Stimulated activated naive CD8-positive, alpha-beta T cell treated with anti-CD3 and anti-CD28 coated beads, Interleukin-15, amount 100 ng/mL, for 72 hours (primary cell): ENCODE results near the gene MDC1.

Experiments used
- ATAC-seq: fragments of 150-1000 bp; cut with Tn5 transposase; 2 replicates; pipeline ENCODE4 v1.10.0; 2021; ENCODE audit warnings: mild to moderate bottlenecking, moderate library complexity
- DNase-seq, 2 donors: peaks; one replicate each; pipeline ENCODE4 v3.0.0; 2021 to 2022
- H3K27ac Mint-ChIP-seq, 2 donors: one replicate each; pipeline ENCODE4 v1.8.0; 2022; ENCODE audit warnings: mild to moderate bottlenecking in 2 of 2, mixed read lengths in 2 of 2, moderate library complexity in 2 of 2
- H3K27me3 Mint-ChIP-seq: one replicate; pipeline ENCODE4 v1.8.0; 2022; ENCODE audit warnings: mixed read lengths
- H3K4me1 Mint-ChIP-seq: one replicate; pipeline ENCODE4 v1.8.0; 2022; ENCODE audit warnings: mild to moderate bottlenecking, mixed read lengths
- H3K4me3 Mint-ChIP-seq, 2 donors: one replicate each; pipeline ENCODE4 v1.8.0; 2022; ENCODE audit warnings: mild to moderate bottlenecking in 2 of 2, mixed read lengths in 2 of 2, moderate library complexity in 1 of 2
- H3K9me3 Mint-ChIP-seq, 2 donors: one replicate each; pipeline ENCODE4 v1.8.0; 2022; ENCODE audit warnings: mixed read lengths in 2 of 2

MDC1 gene

GRCh38 chr6:30754631-30755030, 37.5 kb upstream of the MDC1 start:
- DNase-seq, result no peak
- Mint-ChIP-seq H3K27ac (no peak overlapping the region), H3K9me3 (no peaks in the 10 kb centered on the region), H3K4me1 (peaks cover 33% of the 10 kb centered on the region), H3K27me3 (no peaks in the 10 kb centered on the region), H3K4me3 (no peak overlapping the region)
- no peak for ATAC-seq

GRCh38 chr6:30752157-30752927, 35.3 kb upstream of the MDC1 start:
- H3K9me3 Mint-ChIP-seq, result no peaks in the 10 kb centered on the region
- DNase-seq (no peak), ATAC-seq (no peak)
- no peak overlapping the region for H3K4me3 Mint-ChIP-seq
- H3K27me3 Mint-ChIP-seq, result no peaks in the 10 kb centered on the region
- H3K4me1 Mint-ChIP-seq, result peaks cover 41% of the 10 kb centered on the region
- peak overlapping the region in 1 of 2 donors; percentile 81 for H3K27ac Mint-ChIP-seq

GRCh38 chr6:30750379-30750668, 33.2 kb upstream of the MDC1 start:
- Mint-ChIP-seq H3K27me3 (no peaks in the 10 kb centered on the region), H3K27ac (no peak overlapping the region), H3K9me3 (no peaks in the 10 kb centered on the region), H3K4me3 (no peak overlapping the region), H3K4me1 (peaks cover 48% of the 10 kb centered on the region)
- no peak for DNase-seq
- ATAC-seq, result no peak

GRCh38 chr6:30749554-30750378, 32.7 kb upstream of the MDC1 start:
- H3K4me3 Mint-ChIP-seq, result no peak overlapping the region
- H3K27me3 Mint-ChIP-seq, result no peaks in the 10 kb centered on the region

GRCh38 chr6:30748851-30749540, 31.9 kb upstream of the MDC1 start:
- Mint-ChIP-seq H3K9me3 (no peaks in the 10 kb centered on the region), H3K4me1 (peaks cover 60% of the 10 kb centered on the region), H3K27ac (no peak overlapping the region), H3K27me3 (no peaks in the 10 kb centered on the region), H3K4me3 (no peak overlapping the region)
- DNase-seq (no peak), ATAC-seq (no peak)

More at GRCh38 chr6:30749554-30750378, 32.7 kb upstream of the MDC1 start:
- DNase-seq, result no peak
- ATAC-seq, result no peak
- H3K9me3 Mint-ChIP-seq, result no peaks in the 10 kb centered on the region
- peaks cover 54% of the 10 kb centered on the region for H3K4me1 Mint-ChIP-seq
- H3K27ac Mint-ChIP-seq, result no peak overlapping the region

GRCh38 chr6:30747902-30748769, 31.1 kb upstream of the MDC1 start:
- peaks cover 60% of the 10 kb centered on the region for H3K4me1 Mint-ChIP-seq

GRCh38 chr6:30747300-30747687, 30.2 kb upstream of the MDC1 start:
- Mint-ChIP-seq H3K4me1 (peaks cover 54% of the 10 kb centered on the region), H3K27me3 (no peaks in the 10 kb centered on the region), H3K9me3 (no peaks in the 10 kb centered on the region)

More at GRCh38 chr6:30747902-30748769, 31.1 kb upstream of the MDC1 start:
- ATAC-seq (no peak), DNase-seq (no peak)
- Mint-ChIP-seq H3K9me3 (no peaks in the 10 kb centered on the region), H3K4me3 (no peak overlapping the region), H3K27ac (no peak overlapping the region), H3K27me3 (no peaks in the 10 kb centered on the region)

GRCh38 chr6:30744054-30744805, 27.1 kb upstream of the MDC1 start, which contains the start of gene IER3:
IER3 (minus strand) TSS chr6:30744547; CDS start chr6:30744518, 29 bp downstream.
- no peaks in the 10 kb centered on the region for H3K27me3 Mint-ChIP-seq
- H3K9me3 Mint-ChIP-seq, result no peaks in the 10 kb centered on the region
- H3K4me1 Mint-ChIP-seq, result peaks cover 70% of the 10 kb centered on the region
- peak; percentile 58 for ATAC-seq
- H3K4me3 Mint-ChIP-seq, result peak within 1 kb of the TSS; percentile 91 to 97
- peak within 1 kb of the TSS; percentile 93 to 97 for H3K27ac Mint-ChIP-seq
- peak; percentile 88 to 91 for DNase-seq

More at GRCh38 chr6:30747300-30747687, 30.2 kb upstream of the MDC1 start:
- Mint-ChIP-seq H3K4me3 (no peak overlapping the region), H3K27ac (no peak overlapping the region)
- no peak for DNase-seq
- ATAC-seq, result no peak

GRCh38 chr6:30743099-30744053, 26.3 kb upstream of the MDC1 start:
- H3K4me3 Mint-ChIP-seq, result peak overlapping the region; percentile 91 to 97
- no peaks in the 10 kb centered on the region for H3K9me3 Mint-ChIP-seq
- H3K27me3 Mint-ChIP-seq, result no peaks in the 10 kb centered on the region
- peak overlapping the region; percentile 87 to 97 for H3K27ac Mint-ChIP-seq
- ATAC-seq, result peak; percentile 18
- DNase-seq, result peak; percentile 57 to 64
- peaks cover 71% of the 10 kb centered on the region for H3K4me1 Mint-ChIP-seq

GRCh38 chr6:30742316-30743098, 25.4 kb upstream of the MDC1 start, which contains the start of gene FLOT1:
FLOT1 (minus strand) TSS chr6:30742687; CDS start chr6:30742189, 498 bp downstream.
- no peaks in the 10 kb centered on the region for H3K27me3 Mint-ChIP-seq

GRCh38 chr6:30741789-30742315, 24.8 kb upstream of the MDC1 start:
- peak; percentile 2 for ATAC-seq
- no peaks in the 10 kb centered on the region for H3K27me3 Mint-ChIP-seq
- H3K4me1 Mint-ChIP-seq, result peaks cover 70% of the 10 kb centered on the region

More at GRCh38 chr6:30742316-30743098, 25.4 kb upstream of the MDC1 start, which contains the start of gene FLOT1:
- peak within 1 kb of the TSS; percentile 91 to 97 for H3K4me3 Mint-ChIP-seq
- peaks cover 0 to 3% of the 10 kb centered on the region in 2 donors for H3K9me3 Mint-ChIP-seq
- H3K4me1 Mint-ChIP-seq, result peaks cover 70% of the 10 kb centered on the region
- ATAC-seq (peak; percentile 84), DNase-seq (peak; percentile 95 to 99)
- H3K27ac Mint-ChIP-seq, result peak within 1 kb of the TSS; percentile 94 to 97

GRCh38 chr6:30741063-30741779, 24.1 kb upstream of the MDC1 start:
- Mint-ChIP-seq H3K4me1 (peaks cover 72% of the 10 kb centered on the region), H3K27me3 (no peaks in the 10 kb centered on the region), H3K4me3 (peak overlapping the region; percentile 91 to 97), H3K27ac (peak overlapping the region; percentile 59 to 94), H3K9me3 (peaks cover 0 to 10% of the 10 kb centered on the region in 2 donors)
- ATAC-seq (no peak), DNase-seq (no peak)

More at GRCh38 chr6:30741789-30742315, 24.8 kb upstream of the MDC1 start:
- Mint-ChIP-seq H3K27ac (peak overlapping the region; percentile 88 to 94), H3K9me3 (peaks cover 0 to 7% of the 10 kb centered on the region in 2 donors), H3K4me3 (peak overlapping the region; percentile 91 to 97)
- DNase-seq, result no peak
